Measurements from ENCODE around the gene ATP8A2. TPM values are rescaled to one million over a fixed set of nuclear protein-coding genes. Genes with fewer than 3 reads are reported as not detected.

ATP8A2 gene
- total and polyA plus RNA-seq, 4 donors = 0.13 to 0.29 (median 0.24) TPM; not detected in 1

DNA sequence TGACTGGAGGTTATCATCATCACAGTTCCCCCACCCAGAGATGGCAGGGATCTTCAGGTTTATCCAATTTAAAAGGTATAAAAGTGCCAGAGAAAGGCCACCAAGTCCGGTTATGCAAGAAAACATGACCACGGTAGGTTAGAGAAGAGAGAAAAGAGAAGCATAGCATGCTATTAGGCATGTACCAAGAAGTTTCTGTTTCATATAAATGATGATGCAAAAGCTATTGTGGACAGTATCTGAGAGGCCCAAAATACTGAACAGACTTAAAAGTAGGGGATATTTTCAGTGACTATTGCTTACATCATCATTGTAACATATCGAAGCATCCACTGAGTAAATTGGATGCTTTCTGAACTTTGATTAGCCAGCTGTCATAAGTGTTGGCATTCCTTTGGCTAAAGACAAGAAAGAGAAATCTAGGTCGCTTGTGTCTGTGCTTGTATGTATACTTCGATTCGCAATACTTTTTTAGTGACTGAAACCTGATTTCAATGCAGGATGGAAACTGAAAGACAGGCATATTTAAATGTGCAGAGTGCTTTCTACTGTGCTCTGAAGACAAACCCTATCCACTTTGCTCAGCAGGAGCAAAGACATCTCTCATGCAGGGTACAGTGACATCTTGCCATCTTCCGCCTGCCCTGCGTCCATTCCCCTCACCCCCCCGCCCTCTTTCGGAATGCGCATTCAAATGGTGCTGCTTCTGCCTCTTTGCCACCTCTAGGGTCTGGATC lies 499.8 kb downstream of the ATP8A2 start:
- Histone ChIP-seq H3K27ac (ENCODE audit: low read depth in 1 of 2, low read length in 2 of 2) (no peak overlapping the region), H3K27me3 (ENCODE audit: control insufficient read depth in 1 of 2, insufficient read depth in 2 of 2, low read length in 1 of 2) (no peaks in the 10 kb centered on the region), H3K4me3 (ENCODE audit: low read length in 2 of 2) (no peak overlapping the region), H3K9me3 (ENCODE audit: control insufficient read depth, low read length) (no peaks in the 10 kb centered on the region), H3K36me3 (ENCODE audit: control insufficient read depth in 1 of 2, insufficient read depth in 2 of 2, low read length in 1 of 2) (no peaks in the 10 kb centered on the region), H3K4me1 (ENCODE audit: control insufficient read depth in 1 of 2, insufficient read depth in 2 of 2, low read length in 2 of 2) (no peaks in the 10 kb centered on the region)
- ATAC-seq (ENCODE audit: low FRiP score) = no peak
- 91 to 92% methylated on average over 11 of the region's 11 CpGs for WGBS, 2 donors
- DNase-seq = no peak
- intact Hi-C loops (cut with DNase I) = no loop called here

- 45 to 48% methylated on average over 7 of the region's 7 CpGs for WGBS, 2 donors
- ATAC-seq (ENCODE audit: low FRiP score) = no peak
- Histone ChIP-seq H3K27me3 (ENCODE audit: control insufficient read depth in 1 of 2, insufficient read depth in 2 of 2, low read length in 1 of 2) (no peaks in the 10 kb centered on the region), H3K9me3 (ENCODE audit: control insufficient read depth, low read length) (no peaks in the 10 kb centered on the region), H3K4me3 (ENCODE audit: low read length in 2 of 2) (no peak overlapping the region), H3K27ac (ENCODE audit: low read depth in 1 of 2, low read length in 2 of 2) (no peak overlapping the region), H3K4me1 (ENCODE audit: control insufficient read depth in 1 of 2, insufficient read depth in 2 of 2, low read length in 2 of 2) (no peaks in the 10 kb centered on the region), H3K36me3 (ENCODE audit: control insufficient read depth in 1 of 2, insufficient read depth in 2 of 2, low read length in 1 of 2) (no peaks in the 10 kb centered on the region)
- DNase-seq = no peak
- intact Hi-C loops (cut with DNase I) = no loop called here
Measured at GRCh38 chr13:25872481-25873241, 500.9 kb downstream of the ATP8A2 start.

DNA sequence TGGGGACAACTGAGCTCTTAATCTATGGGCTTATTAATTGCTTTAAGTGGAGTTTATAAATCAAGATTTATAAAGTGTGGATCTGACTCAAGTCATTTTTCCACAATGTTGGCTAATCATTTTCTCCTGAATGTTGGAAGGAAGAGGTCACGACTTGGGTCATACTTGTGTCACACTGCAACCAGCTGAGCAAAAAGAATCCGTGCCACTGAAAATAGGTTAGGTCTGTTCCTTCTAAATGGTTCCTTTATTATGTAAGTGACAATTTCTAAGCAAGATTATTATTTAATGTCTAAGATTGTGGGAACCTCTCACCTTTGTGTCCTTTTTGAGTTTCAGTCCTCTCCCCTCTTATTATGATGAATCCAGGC lies 501.5 kb downstream of the ATP8A2 start:
- no peak for DNase-seq
- H3K4me3 ChIP-seq (ENCODE audit: low read length in 2 of 2) = no peak overlapping the region
- 56 to 57% methylated on average over 2 of the region's 2 CpGs for WGBS, 2 donors
- no peak overlapping the region for H3K27ac ChIP-seq (ENCODE audit: low read depth in 1 of 2, low read length in 2 of 2)
- intact Hi-C loops (cut with DNase I) = no loop called here
- H3K36me3 ChIP-seq (ENCODE audit: control insufficient read depth in 1 of 2, insufficient read depth in 2 of 2, low read length in 1 of 2) = no peaks in the 10 kb centered on the region
- no peaks in the 10 kb centered on the region for H3K9me3 ChIP-seq (ENCODE audit: control insufficient read depth, low read length)
- no peak for ATAC-seq (ENCODE audit: low FRiP score)
- H3K4me1 ChIP-seq (ENCODE audit: control insufficient read depth in 1 of 2, insufficient read depth in 2 of 2, low read length in 2 of 2) = no peaks in the 10 kb centered on the region
- H3K27me3 ChIP-seq (ENCODE audit: control insufficient read depth in 1 of 2, insufficient read depth in 2 of 2, low read length in 1 of 2) = no peaks in the 10 kb centered on the region

DNA sequence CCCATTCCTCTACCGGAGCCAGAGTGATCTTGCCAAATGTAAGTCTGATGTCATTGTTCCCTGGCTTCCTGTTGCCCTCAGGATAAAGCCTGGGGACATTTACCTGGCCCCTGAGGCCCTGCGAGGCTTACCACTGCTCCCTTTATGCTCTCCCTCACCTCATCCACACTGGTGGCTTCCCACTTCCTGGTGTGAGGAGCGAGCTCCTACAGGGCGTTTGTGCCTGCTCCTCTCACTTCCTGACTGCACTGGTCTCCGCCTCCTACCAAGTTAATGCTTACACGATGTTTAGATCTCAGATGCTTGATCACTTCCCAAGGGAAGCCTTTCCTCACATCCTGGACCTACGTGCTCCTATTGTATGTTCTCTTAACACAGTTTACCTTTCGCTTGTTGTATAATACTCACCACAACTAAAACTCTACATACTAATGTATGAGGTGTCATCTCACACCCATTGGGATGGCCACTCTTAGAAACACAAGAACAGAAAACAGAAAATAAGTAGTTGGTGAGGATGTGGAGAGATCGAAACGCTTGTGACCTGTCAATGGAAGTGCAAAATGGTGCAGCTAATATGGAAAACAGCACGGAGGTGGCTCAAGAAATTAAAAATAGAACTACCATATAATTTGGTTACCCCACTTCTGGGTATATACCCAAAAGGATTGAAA lies 502.4 kb downstream of the ATP8A2 start:
- 88 to 91% methylated on average over 11 of the region's 11 CpGs for WGBS, 2 donors
- DNase-seq (no peak), ATAC-seq (ENCODE audit: low FRiP score) (no peak)
- intact Hi-C loops (cut with DNase I) = no loop called here
- Histone ChIP-seq H3K27ac (ENCODE audit: low read depth in 1 of 2, low read length in 2 of 2) (no peak overlapping the region), H3K4me3 (ENCODE audit: low read length in 2 of 2) (no peak overlapping the region), H3K4me1 (ENCODE audit: control insufficient read depth in 1 of 2, insufficient read depth in 2 of 2, low read length in 2 of 2) (no peaks in the 10 kb centered on the region), H3K27me3 (ENCODE audit: control insufficient read depth in 1 of 2, insufficient read depth in 2 of 2, low read length in 1 of 2) (no peaks in the 10 kb centered on the region), H3K9me3 (ENCODE audit: control insufficient read depth, low read length) (no peaks in the 10 kb centered on the region), H3K36me3 (ENCODE audit: control insufficient read depth in 1 of 2, insufficient read depth in 2 of 2, low read length in 1 of 2) (no peaks in the 10 kb centered on the region)

GRCh38 chr13:25874907-25875306 lies 503.1 kb downstream of the ATP8A2 start:
- DNase-seq (no peak), ATAC-seq (ENCODE audit: low FRiP score) (no peak)
- no peaks in the 10 kb centered on the region for H3K36me3 ChIP-seq (ENCODE audit: control insufficient read depth in 1 of 2, insufficient read depth in 2 of 2, low read length in 1 of 2)
- intact Hi-C loops (cut with DNase I) = no loop called here
- no peak overlapping the region for H3K4me3 ChIP-seq (ENCODE audit: low read length in 2 of 2)
- no peaks in the 10 kb centered on the region for H3K4me1 ChIP-seq (ENCODE audit: control insufficient read depth in 1 of 2, insufficient read depth in 2 of 2, low read length in 2 of 2)
- 64 to 68% methylated on average over 6 of the region's 6 CpGs for whole genome bisulfite sequencing, 2 donors
- no peak overlapping the region for H3K27ac ChIP-seq (ENCODE audit: low read depth in 1 of 2, low read length in 2 of 2)
- no peaks in the 10 kb centered on the region for H3K9me3 ChIP-seq (ENCODE audit: control insufficient read depth, low read length)
- H3K27me3 ChIP-seq (ENCODE audit: control insufficient read depth in 1 of 2, insufficient read depth in 2 of 2, low read length in 1 of 2) = no peaks in the 10 kb centered on the region

- ATAC-seq (ENCODE audit: low FRiP score) (no peak), DNase-seq (no peak)
- WGBS, 2 donors = 65 to 76% methylated on average over 6 of the region's 6 CpGs
- no peaks in the 10 kb centered on the region for H3K4me1 ChIP-seq (ENCODE audit: control insufficient read depth in 1 of 2, insufficient read depth in 2 of 2, low read length in 2 of 2)
- no peak overlapping the region for H3K27ac ChIP-seq (ENCODE audit: low read depth in 1 of 2, low read length in 2 of 2)
- no peaks in the 10 kb centered on the region for H3K36me3 ChIP-seq (ENCODE audit: control insufficient read depth in 1 of 2, insufficient read depth in 2 of 2, low read length in 1 of 2)
- intact Hi-C loops (cut with DNase I) = no loop called here
- no peak overlapping the region for H3K4me3 ChIP-seq (ENCODE audit: low read length in 2 of 2)
- H3K27me3 ChIP-seq (ENCODE audit: control insufficient read depth in 1 of 2, insufficient read depth in 2 of 2, low read length in 1 of 2) = no peaks in the 10 kb centered on the region
- H3K9me3 ChIP-seq (ENCODE audit: control insufficient read depth, low read length) = no peaks in the 10 kb centered on the region
Measured at GRCh38 chr13:25876247-25876646, 504.5 kb downstream of the ATP8A2 start.

- Histone ChIP-seq H3K9me3 (ENCODE audit: control insufficient read depth, low read length) (no peaks in the 10 kb centered on the region), H3K4me3 (ENCODE audit: low read length in 2 of 2) (no peak overlapping the region), H3K36me3 (ENCODE audit: control insufficient read depth in 1 of 2, insufficient read depth in 2 of 2, low read length in 1 of 2) (no peaks in the 10 kb centered on the region), H3K27me3 (ENCODE audit: control insufficient read depth in 1 of 2, insufficient read depth in 2 of 2, low read length in 1 of 2) (no peaks in the 10 kb centered on the region), H3K27ac (ENCODE audit: low read depth in 1 of 2, low read length in 2 of 2) (no peak overlapping the region), H3K4me1 (ENCODE audit: control insufficient read depth in 1 of 2, insufficient read depth in 2 of 2, low read length in 2 of 2) (no peaks in the 10 kb centered on the region)
- DNase-seq (no peak), ATAC-seq (ENCODE audit: low FRiP score) (no peak)
- intact Hi-C loops (cut with DNase I) = no loop called here
- WGBS, 2 donors = 93 to 94% methylated on average over 5 of the region's 5 CpGs
Measured at GRCh38 chr13:25879466-25879865, 507.7 kb downstream of the ATP8A2 start.

GRCh38 chr13:25881136-25881926 lies 509.6 kb downstream of the ATP8A2 start:
- no peaks in the 10 kb centered on the region for H3K4me1 ChIP-seq (ENCODE audit: control insufficient read depth in 1 of 2, insufficient read depth in 2 of 2, low read length in 2 of 2)
- H3K4me3 ChIP-seq (ENCODE audit: low read length in 2 of 2) = no peak overlapping the region
- H3K36me3 ChIP-seq (ENCODE audit: control insufficient read depth in 1 of 2, insufficient read depth in 2 of 2, low read length in 1 of 2) = no peaks in the 10 kb centered on the region
- ATAC-seq (ENCODE audit: low FRiP score) = no peak
- no peak for DNase-seq
- H3K27me3 ChIP-seq (ENCODE audit: control insufficient read depth in 1 of 2, insufficient read depth in 2 of 2, low read length in 1 of 2) = no peaks in the 10 kb centered on the region
- H3K27ac ChIP-seq (ENCODE audit: low read depth in 1 of 2, low read length in 2 of 2) = no peak overlapping the region
- no peaks in the 10 kb centered on the region for H3K9me3 ChIP-seq (ENCODE audit: control insufficient read depth, low read length)
- 75 to 83% methylated on average over 3 of the region's 3 CpGs for WGBS, 2 donors
- intact Hi-C loops (cut with DNase I) = no loop called here
